Large intestine (tissue), 3 donors: ENCODE measurements around the gene GLS2. TPM values are rescaled to one million over a fixed set of nuclear protein-coding genes. Genes with fewer than 3 reads are reported as not detected.
A peak's percentile ranks its signal among the peaks of the same experiment; 100 is the strongest.
"Not testable (repeated sequence)": the region's sequence is repeated elsewhere in the genome, so short reads cannot be mapped to it uniquely, and the experiment has no call there.

Experiments
- DNase-seq, 2 donors: peaks; one replicate each; pipeline versions ENCODE4 v3.0.0 to v3.0.0-alpha.2; 2013
- H3K27ac ChIP-seq: one replicate; pipeline ENCODE4 v1.5.1; 2013; ENCODE audit warnings: low read length
- H3K27me3 ChIP-seq: 2 replicates; pipeline ENCODE4 v1.6.1; 2013; ENCODE audit warnings: low read length; ENCODE audit not compliant: control insufficient read depth, insufficient read depth
- H3K36me3 ChIP-seq: 2 replicates; pipeline ENCODE4 v1.6.1; 2013; ENCODE audit warnings: low read length; ENCODE audit not compliant: control insufficient read depth, insufficient read depth
- H3K4me1 ChIP-seq: one replicate; pipeline ENCODE4 v1.6.1; 2013; ENCODE audit warnings: low read length; ENCODE audit not compliant: control insufficient read depth, insufficient read depth
- H3K4me3 ChIP-seq: one replicate; pipeline ENCODE4 v1.5.1; 2013; ENCODE audit warnings: low read length
- H3K9me3 ChIP-seq: one replicate; pipeline ENCODE4 v1.6.1; 2013; ENCODE audit warnings: mild to moderate bottlenecking, low read depth, low read length, moderate library complexity; ENCODE audit not compliant: control insufficient read depth
- WGBS: methylation state at CpG from one replicate; pipeline ENCODE4 v1.1.5; 2013; ENCODE audit warnings: low lambda C conversion rate; ENCODE audit not compliant: insufficient coverage; 5-methylcytosine and 5-hydroxymethylcytosine counted together
- polyA plus RNA-seq: library from polyadenylated mRNA; unstranded; fragments of 120-200 nt; gene quantifications from one replicate; pipeline ENCODE4 v1.2.1, GENCODE V29; 2013

GLS2 gene
- polyA plus RNA-seq, 1 donor, result 1.5 TPM

DNA sequence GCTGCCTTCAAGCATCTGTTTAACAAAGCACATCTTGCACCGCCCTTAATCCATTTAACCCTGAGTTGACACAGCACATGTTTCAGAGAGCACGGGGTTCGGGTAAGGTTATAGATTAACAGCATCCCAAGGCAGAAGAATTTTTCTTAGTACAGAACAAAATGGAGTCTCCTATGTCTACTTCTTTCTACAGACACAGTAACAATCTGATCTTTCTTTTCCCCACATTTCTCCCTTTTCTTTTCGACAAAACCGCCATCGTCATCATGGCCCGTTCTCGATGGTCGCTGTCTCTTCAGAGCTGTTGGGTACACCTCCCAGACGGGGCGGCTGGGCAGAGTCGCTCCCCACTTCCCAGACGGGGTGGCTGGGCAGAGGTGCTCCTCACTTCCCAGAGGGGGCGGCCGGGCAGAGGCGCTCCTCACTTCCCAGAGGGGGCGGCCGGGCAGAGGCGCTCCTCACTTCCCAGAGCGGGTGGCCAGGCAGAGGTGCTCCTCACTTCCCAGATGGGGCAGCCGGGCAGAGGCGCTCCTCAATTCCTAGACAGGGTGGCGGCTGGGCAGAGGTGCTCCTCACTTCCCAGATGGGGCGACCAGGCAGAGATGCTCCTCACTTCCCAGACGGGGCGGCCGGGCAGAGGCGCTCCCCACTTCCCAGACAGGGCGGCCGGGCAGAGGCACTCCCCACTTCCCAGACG lies 5.6 kb upstream of the GLS2 start:
- not testable (repeated sequence) for DNase-seq, H3K36me3 ChIP-seq, H3K4me3 ChIP-seq, H3K4me1 ChIP-seq, H3K27ac ChIP-seq
- 81% methylated on average over 5 of the region's 31 CpGs for WGBS
- H3K27me3 ChIP-seq, result peaks cover 18% of the 10 kb centered on the region
- peaks cover 23% of the 10 kb centered on the region for H3K9me3 ChIP-seq

DNA sequence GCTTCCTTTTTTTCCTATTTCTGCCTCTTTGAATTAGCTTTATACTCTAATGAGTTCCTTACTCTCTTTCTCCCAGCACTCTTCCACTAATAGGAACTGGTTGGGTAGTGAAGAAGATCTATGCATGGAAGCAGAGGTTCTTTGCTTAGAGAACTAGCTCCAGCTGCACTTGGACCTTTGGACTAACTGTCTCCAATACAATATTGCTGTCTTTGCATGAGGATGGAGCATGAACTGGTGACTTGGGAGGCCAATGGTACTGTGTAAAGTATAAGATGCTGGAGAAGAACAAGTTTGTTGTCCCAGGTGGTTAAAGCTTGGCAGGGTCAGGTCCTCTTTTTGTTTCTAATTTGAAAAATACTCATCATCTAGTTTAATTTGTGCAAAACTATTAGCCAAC lies 2.4 kb upstream of the GLS2 start:
- no peak overlapping the region for H3K27ac ChIP-seq
- no peaks in the 10 kb centered on the region for H3K36me3 ChIP-seq
- H3K27me3 ChIP-seq, result peaks cover 24% of the 10 kb centered on the region
- no peak overlapping the region for H3K4me3 ChIP-seq
- H3K9me3 ChIP-seq, result peaks cover 22% of the 10 kb centered on the region
- H3K4me1 ChIP-seq, result peaks cover 5% of the 10 kb centered on the region
- peak; percentile 22 to 59 for DNase-seq

DNA sequence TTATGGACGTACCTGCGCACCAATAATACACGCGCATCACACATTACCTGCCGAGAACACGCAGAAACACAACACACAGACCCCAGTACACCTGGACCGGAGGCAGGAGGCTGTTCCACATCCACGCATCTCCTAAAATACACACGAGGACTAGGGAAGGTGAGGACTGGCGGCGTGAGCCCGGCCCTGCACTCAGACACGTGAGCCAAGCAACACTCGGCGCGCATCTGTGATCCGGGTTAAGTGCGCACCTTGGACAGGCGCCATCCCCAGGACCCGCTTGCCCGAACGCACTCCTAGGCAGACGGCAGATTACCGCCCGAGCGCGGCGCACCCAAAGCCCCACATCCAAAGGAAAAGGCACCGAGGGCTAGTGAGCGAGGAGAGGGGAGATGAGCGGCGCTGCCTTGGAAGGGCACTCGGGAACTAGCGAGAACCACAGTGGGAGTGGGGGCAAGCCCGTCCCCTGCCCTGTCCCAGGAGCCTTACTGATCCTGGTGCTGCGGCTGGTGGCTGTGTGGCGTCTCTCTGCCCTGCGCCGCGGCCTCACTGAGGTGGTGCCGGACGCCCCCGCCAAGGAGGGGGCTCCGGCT lies 417 bp downstream of the GLS2 start:
- WGBS, result no CpG with 5 or more reads among the region's 44 CpGs
- peaks cover 6% of the 10 kb centered on the region for H3K9me3 ChIP-seq
- peaks cover 24% of the 10 kb centered on the region for H3K27me3 ChIP-seq
- H3K36me3 ChIP-seq, result no peaks in the 10 kb centered on the region
- no peak overlapping the region for H3K27ac ChIP-seq
- H3K4me1 ChIP-seq, result peaks cover 5% of the 10 kb centered on the region
- peak overlapping the region; percentile 45 for H3K4me3 ChIP-seq
- DNase-seq, result peak; percentile 40 to 65

DNA sequence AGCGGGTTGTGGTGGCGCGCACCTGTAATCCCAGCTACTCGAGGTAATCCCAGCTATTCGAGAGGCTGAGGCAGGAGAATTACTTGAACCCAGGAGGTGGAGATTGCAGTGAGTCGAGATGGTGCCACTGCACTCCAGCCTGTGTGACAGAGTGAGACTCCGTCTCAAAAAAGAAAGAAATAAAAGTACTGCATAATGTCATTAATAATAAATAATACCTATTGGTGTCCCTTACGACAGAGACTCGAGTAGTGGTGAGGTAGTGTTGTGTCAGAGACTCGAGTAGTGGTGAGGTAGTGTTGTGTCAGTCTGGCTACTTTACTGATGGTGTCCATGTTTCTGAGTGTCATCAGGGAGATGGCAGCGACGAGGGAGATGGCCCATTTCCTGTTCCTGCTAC lies 1.3 kb downstream of the GLS2 start:
- 100% methylated on average over 1 of the region's 12 CpGs for WGBS
- H3K9me3 ChIP-seq, result peaks cover 6% of the 10 kb centered on the region
- peaks cover 24% of the 10 kb centered on the region for H3K27me3 ChIP-seq
- H3K4me3 ChIP-seq, result no peak overlapping the region
- no peaks in the 10 kb centered on the region for H3K36me3 ChIP-seq
- no peak for DNase-seq
- H3K4me1 ChIP-seq, result peaks cover 5% of the 10 kb centered on the region
- no peak overlapping the region for H3K27ac ChIP-seq

DNA sequence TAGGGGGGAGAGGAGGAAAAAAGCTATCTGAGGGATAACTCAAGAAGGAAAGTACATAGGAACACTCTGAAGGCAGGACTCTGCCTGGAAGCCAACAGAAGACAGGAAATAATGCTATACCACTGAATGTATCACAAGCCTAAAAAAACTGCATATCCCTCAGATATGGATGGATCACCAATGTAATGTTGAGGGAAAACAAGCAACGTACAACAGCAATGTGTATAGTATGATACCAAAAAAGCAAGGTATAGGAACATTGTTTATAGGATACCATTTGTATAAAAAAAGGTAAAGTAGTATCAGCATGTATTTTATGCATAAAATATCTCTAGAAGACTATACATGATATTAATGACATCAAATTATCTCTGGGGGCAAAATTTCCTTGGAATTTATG lies 3.4 kb downstream of the GLS2 start:
- H3K4me3 ChIP-seq, result no peak overlapping the region
- no peak for DNase-seq

DNA sequence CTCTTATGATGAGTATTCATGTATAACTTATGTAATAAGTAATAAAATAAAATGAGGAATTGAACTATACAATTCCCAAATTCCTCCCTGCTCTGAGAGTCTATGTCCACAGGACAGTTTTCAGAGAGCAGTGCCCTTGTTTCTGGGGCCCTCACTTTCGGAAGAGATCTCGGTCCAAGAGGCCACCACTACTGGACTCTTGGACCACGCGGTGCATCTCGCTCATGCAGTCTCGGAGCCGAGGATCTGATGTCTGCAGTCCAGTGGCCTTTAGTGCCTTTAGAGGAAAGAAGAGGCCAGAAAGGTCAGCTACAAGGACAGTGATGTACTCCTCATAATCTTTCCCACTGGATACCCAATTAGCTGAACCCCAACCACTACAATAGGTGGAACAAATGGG lies 8.3 kb downstream of the GLS2 start:
- H3K27me3 ChIP-seq, result no peaks in the 10 kb centered on the region
- H3K4me1 ChIP-seq, result no peaks in the 10 kb centered on the region
- no peaks in the 10 kb centered on the region for H3K36me3 ChIP-seq
- no CpG with 5 or more reads among the region's 7 CpGs for WGBS
- H3K27ac ChIP-seq, result no peak overlapping the region
- no peak for DNase-seq
- H3K4me3 ChIP-seq, result no peak overlapping the region
- H3K9me3 ChIP-seq, result no peaks in the 10 kb centered on the region

More for the DNA sequence above, 3.4 kb downstream of the GLS2 start:
- H3K4me1 ChIP-seq, result peaks cover 4% of the 10 kb centered on the region
- WGBS, result 100% methylated on average over 1 of the region's 1 CpG
- peaks cover 20% of the 10 kb centered on the region for H3K27me3 ChIP-seq
- H3K9me3 ChIP-seq, result peaks cover 6% of the 10 kb centered on the region
- no peaks in the 10 kb centered on the region for H3K36me3 ChIP-seq
- no peak overlapping the region for H3K27ac ChIP-seq

DNA sequence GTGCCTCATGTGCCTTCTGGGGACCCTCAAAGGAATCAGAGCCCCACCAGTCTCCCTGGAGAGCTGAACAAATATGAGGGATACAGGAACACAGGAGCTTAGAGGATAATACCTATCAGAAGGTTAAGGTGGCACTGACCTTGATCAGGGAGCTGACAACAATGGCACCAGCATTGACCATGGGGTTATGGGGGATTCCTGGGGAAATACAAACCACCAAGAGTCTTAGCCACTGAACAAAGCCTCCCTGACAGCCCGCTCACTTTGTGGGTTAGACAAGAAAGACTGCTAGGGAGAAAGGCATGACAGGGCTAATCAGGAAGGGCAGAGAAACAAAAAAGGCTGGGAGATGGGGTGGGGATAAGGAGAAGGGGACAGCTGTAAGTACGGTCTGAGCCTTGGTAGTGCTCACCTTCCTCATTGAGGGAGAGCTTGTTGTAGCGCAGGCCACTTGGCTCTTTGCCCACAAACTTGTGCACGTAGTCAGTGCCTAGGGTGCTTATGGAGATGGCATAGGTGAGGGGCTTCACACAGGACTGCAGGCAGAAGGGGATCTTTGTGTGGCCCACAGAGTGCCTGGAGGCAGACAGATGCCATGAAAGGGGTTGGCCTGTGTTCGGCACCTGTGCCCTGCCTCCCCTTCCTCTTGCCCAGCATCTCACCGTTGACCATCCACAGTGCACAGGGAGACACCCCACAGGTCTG lies 10.3 kb downstream of the GLS2 start:
- Histone ChIP-seq H3K27me3 (no peaks in the 10 kb centered on the region), H3K4me3 (no peak overlapping the region), H3K36me3 (peaks cover 6% of the 10 kb centered on the region), H3K27ac (no peak overlapping the region), H3K9me3 (no peaks in the 10 kb centered on the region), H3K4me1 (no peaks in the 10 kb centered on the region)
- no peak for DNase-seq
- 100% methylated on average over 1 of the region's 6 CpGs for WGBS

DNA sequence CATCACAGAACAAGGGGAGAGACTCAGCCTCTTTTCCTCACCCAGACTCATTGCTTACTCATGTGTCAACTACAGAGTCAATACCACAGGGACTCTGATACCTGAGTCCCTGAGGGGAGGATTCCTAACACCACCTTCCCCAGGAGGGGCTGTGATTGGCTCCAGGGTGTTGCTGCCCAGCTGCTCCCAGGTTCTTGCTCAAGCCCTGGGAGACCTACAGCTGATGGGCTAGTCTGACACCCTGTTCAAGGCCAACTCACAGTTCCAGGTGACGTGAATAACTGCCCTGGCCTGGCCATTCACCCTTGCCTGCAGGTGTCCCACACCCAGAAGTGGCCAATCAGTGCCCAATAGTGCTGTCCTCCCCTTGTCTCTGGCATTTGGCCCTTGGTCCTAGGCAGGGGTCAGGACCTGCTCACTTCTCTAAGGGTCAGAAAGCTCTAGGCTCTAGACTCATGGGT lies 11.0 kb downstream of the GLS2 start:
- no peak for DNase-seq
- H3K9me3 ChIP-seq, result no peaks in the 10 kb centered on the region
- no peaks in the 10 kb centered on the region for H3K4me1 ChIP-seq
- no peak overlapping the region for H3K27ac ChIP-seq
- no peak overlapping the region for H3K4me3 ChIP-seq
- peaks cover 6% of the 10 kb centered on the region for H3K36me3 ChIP-seq
- no CpG with 5 or more reads among the region's 1 CpG for WGBS
- H3K27me3 ChIP-seq, result no peaks in the 10 kb centered on the region

DNA sequence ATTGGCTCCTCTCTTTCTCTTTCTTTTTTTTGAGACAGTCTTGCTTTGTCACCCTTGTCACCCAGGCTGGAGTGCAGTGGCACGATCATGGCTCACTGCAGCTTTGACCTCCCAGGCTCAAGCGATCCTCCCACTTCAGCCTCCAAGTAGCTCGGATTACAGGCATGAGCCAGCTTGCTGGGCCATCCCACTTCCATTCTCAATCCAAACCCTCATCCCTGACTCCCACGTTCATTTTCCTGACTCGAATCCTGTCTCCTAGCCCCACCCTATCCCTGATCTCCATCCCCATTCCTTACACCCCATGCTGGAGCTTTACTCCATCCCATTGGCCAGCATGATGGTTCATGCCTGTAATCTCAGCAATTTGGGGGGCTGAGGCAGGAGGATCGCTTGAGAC lies 11.8 kb downstream of the GLS2 start:
- no peak overlapping the region for H3K27ac ChIP-seq

DNA sequence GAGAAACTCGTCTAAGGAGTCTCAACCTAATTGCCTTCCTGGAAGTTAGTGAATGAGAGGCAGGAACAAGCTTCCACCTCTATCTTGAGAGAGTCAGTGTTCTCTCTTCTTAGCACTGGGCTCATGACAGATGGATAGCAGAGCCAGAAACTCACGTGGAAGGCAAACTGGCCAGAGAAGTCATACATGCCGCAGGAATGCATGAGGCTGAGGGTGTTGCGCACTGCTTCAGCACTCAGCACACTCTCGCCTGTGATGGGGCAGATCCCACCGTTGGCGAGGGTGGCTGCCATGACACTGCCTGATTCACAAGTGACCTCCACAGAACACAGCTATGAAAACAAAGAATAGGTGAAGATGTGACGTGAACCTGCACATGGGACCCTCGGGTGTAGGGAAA lies 13.6 kb downstream of the GLS2 start:
- Histone ChIP-seq H3K27me3 (no peaks in the 10 kb centered on the region), H3K4me3 (no peak overlapping the region), H3K36me3 (peaks cover 16% of the 10 kb centered on the region), H3K4me1 (peaks cover 5% of the 10 kb centered on the region), H3K27ac (no peak overlapping the region), H3K9me3 (no peaks in the 10 kb centered on the region)
- no CpG with 5 or more reads among the region's 9 CpGs for WGBS
- no peak for DNase-seq

More for the DNA sequence above, 11.8 kb downstream of the GLS2 start:
- Histone ChIP-seq H3K27me3 (no peaks in the 10 kb centered on the region), H3K4me3 (no peak overlapping the region), H3K4me1 (no peaks in the 10 kb centered on the region), H3K9me3 (no peaks in the 10 kb centered on the region), H3K36me3 (peaks cover 10% of the 10 kb centered on the region)
- no peak for DNase-seq
- WGBS, result no CpG with 5 or more reads among the region's 6 CpGs
